Measurements from ENCODE around the gene ZDHHC15.

DNA sequence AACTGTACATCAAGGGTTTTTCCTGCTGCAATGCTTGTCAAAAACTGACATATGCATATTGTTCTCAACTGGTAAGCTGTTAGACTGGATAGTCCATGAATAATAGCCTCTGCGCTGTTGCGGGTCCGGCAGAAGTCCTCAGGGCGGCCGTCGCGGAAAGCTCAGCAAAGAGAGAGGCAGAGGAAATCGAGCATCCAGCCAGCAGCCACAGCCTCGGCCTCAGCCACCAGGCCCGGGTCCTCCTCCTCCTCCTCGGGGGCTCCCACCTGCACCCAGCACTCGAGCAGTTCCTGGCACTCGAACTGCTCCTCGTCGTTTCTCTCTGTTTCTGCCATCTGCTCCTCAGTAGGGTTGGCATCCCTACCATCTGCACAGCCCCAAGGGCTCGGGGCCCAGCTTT lies 195.2 kb downstream of the ZDHHC15 start:
- TF ChIP-seq POLR2AphosphoS5 (IDR thresholded peaks at IDR 0.05; ENCODE audit: low read depth, low read length): no peak
- TF ChIP-seq, protein P1, sequence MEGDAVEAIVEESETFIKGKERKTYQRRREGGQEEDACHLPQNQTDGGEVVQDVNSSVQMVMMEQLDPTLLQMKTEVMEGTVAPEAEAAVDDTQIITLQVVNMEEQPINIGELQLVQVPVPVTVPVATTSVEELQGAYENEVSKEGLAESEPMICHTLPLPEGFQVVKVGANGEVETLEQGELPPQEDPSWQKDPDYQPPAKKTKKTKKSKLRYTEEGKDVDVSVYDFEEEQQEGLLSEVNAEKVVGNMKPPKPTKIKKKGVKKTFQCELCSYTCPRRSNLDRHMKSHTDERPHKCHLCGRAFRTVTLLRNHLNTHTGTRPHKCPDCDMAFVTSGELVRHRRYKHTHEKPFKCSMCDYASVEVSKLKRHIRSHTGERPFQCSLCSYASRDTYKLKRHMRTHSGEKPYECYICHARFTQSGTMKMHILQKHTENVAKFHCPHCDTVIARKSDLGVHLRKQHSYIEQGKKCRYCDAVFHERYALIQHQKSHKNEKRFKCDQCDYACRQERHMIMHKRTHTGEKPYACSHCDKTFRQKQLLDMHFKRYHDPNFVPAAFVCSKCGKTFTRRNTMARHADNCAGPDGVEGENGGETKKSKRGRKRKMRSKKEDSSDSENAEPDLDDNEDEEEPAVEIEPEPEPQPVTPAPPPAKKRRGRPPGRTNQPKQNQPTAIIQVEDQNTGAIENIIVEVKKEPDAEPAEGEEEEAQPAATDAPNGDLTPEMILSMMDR (IDR thresholded peaks at IDR 0.05; ENCODE audit: control extremely low read depth in 1 of 3, insufficient read depth in 1 of 3, low read depth in 1 of 3, low read length in 3 of 3): no peak
- no peak for TF ChIP-seq CBX5 (IDR thresholded peaks at IDR 0.05; ENCODE audit: low read depth, low read length)
- TF ChIP-seq POLR2A (IDR thresholded peaks at IDR 0.05; ENCODE audit: control extremely low read depth in 1 of 2, low read depth in 2 of 2, low read length in 2 of 2): no peak
- no peak for TF ChIP-seq EP300 (IDR thresholded peaks at IDR 0.05; ENCODE audit: borderline replicate concordance in 1 of 2, low read depth in 2 of 2, low read length in 2 of 2)
- TF ChIP-seq SP1 (IDR thresholded peaks at IDR 0.05; ENCODE audit: low read depth, low read length): no peak
- no peak for TF ChIP-seq SAP30 (IDR thresholded peaks at IDR 0.05; ENCODE audit: insufficient read depth, insufficient replicate concordance, low read length)
- no peak for TF ChIP-seq BACH1 (IDR thresholded peaks at IDR 0.05; ENCODE audit: low read length)
- TF ChIP-seq JUN (IDR thresholded peaks at IDR 0.05; ENCODE audit: low read depth, low read length): no peak
- TF ChIP-seq GTF2F1 (IDR thresholded peaks at IDR 0.05; ENCODE audit: borderline replicate concordance, low read depth, low read length): no peak
- TF ChIP-seq CHD1 (IDR thresholded peaks at IDR 0.05; ENCODE audit: low read depth, low read length): no peak

Measured in H1 (cell line).